Measurements from ENCODE around the gene PLOD2. TPM values are rescaled to one million over a fixed set of nuclear protein-coding genes. Genes with fewer than 3 reads are reported as not detected.

Gene PLOD2
- total RNA-seq, 2 experiments from 2014 or later = 0.10 TPM; not detected in 1

DNA sequence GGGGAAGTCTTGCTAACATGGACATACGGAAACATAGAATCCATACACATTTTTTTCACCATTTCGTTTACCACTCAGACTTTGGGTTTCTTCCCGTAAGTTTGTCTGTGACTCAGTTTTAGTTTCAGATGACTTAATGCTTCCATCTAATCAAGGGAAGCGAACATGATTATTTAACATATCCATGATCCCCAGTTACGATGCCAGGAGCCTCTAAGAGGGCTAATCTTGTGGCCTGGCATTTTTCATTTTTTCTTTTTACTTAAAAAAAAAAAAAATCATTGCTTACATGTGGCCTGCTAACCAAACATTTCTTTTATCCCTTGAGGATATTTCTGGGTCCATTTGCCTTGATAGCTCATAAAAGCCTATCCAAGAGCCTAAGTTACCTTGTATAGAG is 20.2 kb upstream of the PLOD2 start:
- no peak for DNase-seq
- no peaks in the 10 kb centered on the region for H3K36me3 Mint-ChIP-seq (ENCODE audit: low read depth)
- H3K4me1 Mint-ChIP-seq = no peaks in the 10 kb centered on the region
- POLR2A ChIA-PET = no interaction called here
- no peak overlapping the region for H3K4me3 Mint-ChIP-seq
- CTCF ChIA-PET = no interaction called here
- no peak overlapping the region for H3K27ac Mint-ChIP-seq
- peaks cover 4% of the 10 kb centered on the region for H3K27me3 Mint-ChIP-seq
- no peaks in the 10 kb centered on the region for H3K9me3 Mint-ChIP-seq

DNA sequence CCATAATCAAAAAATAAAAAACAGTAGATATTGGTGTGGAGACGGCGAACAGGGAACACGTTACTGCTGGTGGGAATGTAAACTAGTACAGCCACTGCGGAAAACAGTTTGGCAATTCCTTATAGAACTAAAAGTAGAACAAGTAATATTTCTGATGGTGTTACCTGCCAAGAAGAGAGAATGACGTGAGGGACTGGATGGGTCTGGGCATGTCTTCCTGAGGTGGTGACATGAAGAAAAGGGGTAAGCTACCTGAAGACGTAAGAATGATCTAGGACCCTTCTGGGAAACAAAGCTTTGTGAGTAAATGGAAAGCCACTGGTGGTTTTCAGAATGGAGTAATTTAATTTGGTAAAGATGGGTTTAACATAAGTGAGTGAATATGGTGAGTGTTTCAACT is 19.4 kb upstream of the PLOD2 start:
- CTCF ChIA-PET = interaction anchor here (1.1 kb wide), 1 partner anchor 9 kb away, joined by 4 read pairs; no protein-coding TSS in a partner anchor
- no peak for DNase-seq
- H3K27ac Mint-ChIP-seq = no peak overlapping the region
- no peaks in the 10 kb centered on the region for H3K36me3 Mint-ChIP-seq (ENCODE audit: low read depth)
- no peaks in the 10 kb centered on the region for H3K9me3 Mint-ChIP-seq
- POLR2A ChIA-PET = no interaction called here
- peaks cover 4% of the 10 kb centered on the region for H3K27me3 Mint-ChIP-seq
- no peak overlapping the region for H3K4me3 Mint-ChIP-seq
- H3K4me1 Mint-ChIP-seq = no peaks in the 10 kb centered on the region

- POLR2A ChIA-PET = no interaction called here
- CTCF ChIA-PET = no interaction called here
Observed at GRCh38 chr3:146178006-146178689, 17.2 kb upstream of the PLOD2 start.

DNA sequence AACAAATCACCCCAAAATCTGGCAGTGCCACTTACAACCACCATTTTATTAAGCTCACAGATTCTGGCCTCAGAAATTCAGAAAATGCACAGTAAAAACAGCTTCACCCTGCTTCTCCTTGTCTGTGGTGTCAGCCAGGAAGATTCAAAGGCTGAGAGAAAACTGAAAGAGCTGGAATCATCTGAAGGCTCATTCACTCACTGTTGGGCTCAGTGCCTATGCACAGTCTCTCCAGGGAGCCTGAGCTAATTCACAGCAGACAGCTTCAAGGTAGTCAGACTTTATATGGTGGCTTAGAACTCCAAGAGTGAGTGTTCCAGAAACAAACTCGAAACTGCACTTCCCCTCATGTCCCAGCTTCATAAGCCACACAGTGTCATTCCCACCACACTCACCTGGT is 16.5 kb upstream of the PLOD2 start:
- CTCF ChIA-PET = no interaction called here
- Mint-ChIP-seq H3K27ac (no peak overlapping the region), H3K36me3 (ENCODE audit: low read depth) (no peaks in the 10 kb centered on the region), H3K4me3 (no peak overlapping the region), H3K4me1 (no peaks in the 10 kb centered on the region), H3K27me3 (no peaks in the 10 kb centered on the region), H3K9me3 (no peaks in the 10 kb centered on the region)
- DNase-seq = no peak
- POLR2A ChIA-PET = no interaction called here

More at GRCh38 chr3:146178006-146178689, 17.2 kb upstream of the PLOD2 start:
- no peaks in the 10 kb centered on the region for H3K9me3 Mint-ChIP-seq
- no peaks in the 10 kb centered on the region for H3K4me1 Mint-ChIP-seq
- H3K27me3 Mint-ChIP-seq = no peaks in the 10 kb centered on the region
- H3K4me3 Mint-ChIP-seq = no peak overlapping the region
- no peak for DNase-seq
- H3K27ac Mint-ChIP-seq = no peak overlapping the region
- no peaks in the 10 kb centered on the region for H3K36me3 Mint-ChIP-seq (ENCODE audit: low read depth)

- no peaks in the 10 kb centered on the region for H3K36me3 Mint-ChIP-seq (ENCODE audit: low read depth)
- H3K27ac Mint-ChIP-seq = no peak overlapping the region
- DNase-seq = no peak
- ChIA-PET CTCF (no interaction called here), POLR2A (no interaction called here)
- no peak overlapping the region for H3K4me3 Mint-ChIP-seq
- no peaks in the 10 kb centered on the region for H3K27me3 Mint-ChIP-seq
- H3K4me1 Mint-ChIP-seq = no peaks in the 10 kb centered on the region
- H3K9me3 Mint-ChIP-seq = no peaks in the 10 kb centered on the region
Observed at GRCh38 chr3:146177072-146177471, 16.1 kb upstream of the PLOD2 start.

DNA sequence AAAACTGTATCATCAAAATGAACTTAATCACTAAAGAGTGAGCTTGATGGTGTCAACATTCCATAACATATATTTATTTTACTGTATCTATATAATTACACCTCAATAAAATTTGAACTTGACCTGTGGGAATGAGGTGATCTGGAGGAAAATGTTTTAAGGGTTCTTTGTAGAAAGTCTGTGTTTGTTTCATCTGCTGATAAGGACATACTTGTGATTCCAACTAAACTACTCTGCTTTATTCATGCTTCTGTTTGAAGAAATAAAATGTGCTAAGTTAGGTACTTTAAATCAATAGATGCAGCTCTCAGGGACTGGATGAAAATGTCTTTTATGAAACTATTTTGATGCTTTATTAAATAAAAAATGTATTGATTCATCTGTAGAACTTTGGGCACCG is 11.6 kb upstream of the PLOD2 start:
- POLR2A ChIA-PET = no interaction called here
- no peak overlapping the region for H3K27ac Mint-ChIP-seq

DNA sequence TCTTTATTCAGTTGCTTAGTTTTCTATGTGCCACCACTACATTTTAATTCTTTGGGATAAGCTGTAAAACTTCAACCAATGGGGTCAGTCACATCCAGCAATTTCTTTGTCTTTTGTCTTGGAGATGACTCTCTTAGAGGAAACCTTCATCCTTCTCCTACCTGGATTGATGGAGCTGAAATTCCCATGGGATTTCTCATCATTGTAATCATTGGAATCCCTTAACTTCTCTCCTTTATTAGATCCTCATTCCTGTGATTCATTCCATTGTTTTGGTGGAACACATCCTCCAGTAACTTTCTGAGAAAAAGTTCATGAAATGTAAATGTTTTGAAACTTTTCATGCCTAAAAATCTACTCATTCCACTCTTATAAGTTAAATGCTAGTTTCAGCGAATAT is 9.6 kb upstream of the PLOD2 start:
- Mint-ChIP-seq H3K27me3 (peaks cover 14% of the 10 kb centered on the region), H3K9me3 (no peaks in the 10 kb centered on the region), H3K36me3 (ENCODE audit: low read depth) (no peaks in the 10 kb centered on the region), H3K4me1 (no peaks in the 10 kb centered on the region), H3K4me3 (no peak overlapping the region), H3K27ac (no peak overlapping the region)
- ChIA-PET POLR2A (no interaction called here), CTCF (no interaction called here)
- DNase-seq = no peak

More for the DNA sequence above, 11.6 kb upstream of the PLOD2 start:
- Mint-ChIP-seq H3K36me3 (ENCODE audit: low read depth) (no peaks in the 10 kb centered on the region), H3K4me3 (no peak overlapping the region), H3K4me1 (no peaks in the 10 kb centered on the region), H3K9me3 (no peaks in the 10 kb centered on the region), H3K27me3 (peaks cover 11% of the 10 kb centered on the region)
- DNase-seq = no peak
- CTCF ChIA-PET = no interaction called here

- DNase-seq = no peak
- Mint-ChIP-seq H3K27ac (no peak overlapping the region), H3K4me1 (no peaks in the 10 kb centered on the region), H3K27me3 (peaks cover 18% of the 10 kb centered on the region), H3K9me3 (no peaks in the 10 kb centered on the region), H3K36me3 (ENCODE audit: low read depth) (no peaks in the 10 kb centered on the region), H3K4me3 (no peak overlapping the region)
- CTCF ChIA-PET = no interaction called here
- POLR2A ChIA-PET = no interaction called here
Observed at GRCh38 chr3:146169891-146170290, 8.9 kb upstream of the PLOD2 start.

- ChIA-PET CTCF (interaction anchor here (0.5 kb wide), 1 partner anchor 1894 kb away, joined by 3 read pairs; no protein-coding TSS in a partner anchor), POLR2A (no interaction called here)
- Mint-ChIP-seq H3K9me3 (no peaks in the 10 kb centered on the region), H3K36me3 (ENCODE audit: low read depth) (no peaks in the 10 kb centered on the region), H3K4me1 (peaks cover 4% of the 10 kb centered on the region), H3K4me3 (no peak overlapping the region), H3K27ac (no peak overlapping the region), H3K27me3 (peaks cover 35% of the 10 kb centered on the region)
- no peak for DNase-seq
Observed at GRCh38 chr3:146166826-146167225, 5.8 kb upstream of the PLOD2 start.

DNA sequence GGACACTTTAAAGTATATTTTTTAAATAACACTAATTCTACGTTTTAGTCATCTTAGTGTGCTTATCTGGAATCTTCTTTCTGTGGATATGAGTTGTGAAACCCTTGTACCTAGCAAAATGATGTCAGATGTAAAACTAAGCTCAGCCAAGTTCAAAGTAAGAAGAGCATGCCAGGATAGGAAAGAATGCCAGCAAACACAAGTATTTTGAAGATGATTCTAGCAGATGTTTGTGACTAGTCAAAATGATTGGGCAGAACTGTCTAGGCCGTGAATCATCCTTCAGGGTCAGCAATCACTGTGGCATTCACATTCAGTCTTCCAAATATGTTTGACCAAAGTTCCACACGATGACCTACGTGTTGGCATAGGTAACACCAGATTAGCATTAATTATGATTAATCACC is 5.4 kb upstream of the PLOD2 start:
- Mint-ChIP-seq H3K9me3 (no peaks in the 10 kb centered on the region), H3K27ac (no peak overlapping the region), H3K4me1 (peaks cover 8% of the 10 kb centered on the region), H3K4me3 (no peak overlapping the region), H3K27me3 (peaks cover 40% of the 10 kb centered on the region), H3K36me3 (ENCODE audit: low read depth) (no peaks in the 10 kb centered on the region)
- DNase-seq = no peak
- ChIA-PET POLR2A (no interaction called here), CTCF (interaction anchor here (0.5 kb wide), 1 partner anchor 1894 kb away, joined by 3 read pairs; no protein-coding TSS in a partner anchor)

GRCh38 chr3:146165877-146166276 is 4.9 kb upstream of the PLOD2 start:
- no peak overlapping the region for H3K4me3 Mint-ChIP-seq
- H3K27me3 Mint-ChIP-seq = peaks cover 41% of the 10 kb centered on the region
- no peak for DNase-seq
- POLR2A ChIA-PET = no interaction called here
- H3K9me3 Mint-ChIP-seq = no peaks in the 10 kb centered on the region
- H3K36me3 Mint-ChIP-seq (ENCODE audit: low read depth) = no peaks in the 10 kb centered on the region
- CTCF ChIA-PET = no interaction called here
- peaks cover 8% of the 10 kb centered on the region for H3K4me1 Mint-ChIP-seq
- no peak overlapping the region for H3K27ac Mint-ChIP-seq

- DNase-seq = no peak
- Mint-ChIP-seq H3K4me3 (no peak overlapping the region), H3K4me1 (peaks cover 11% of the 10 kb centered on the region), H3K36me3 (ENCODE audit: low read depth) (no peaks in the 10 kb centered on the region), H3K27me3 (peaks cover 43% of the 10 kb centered on the region), H3K9me3 (no peaks in the 10 kb centered on the region), H3K27ac (no peak overlapping the region)
- POLR2A ChIA-PET = no interaction called here
- CTCF ChIA-PET = no interaction called here
Observed at GRCh38 chr3:146164971-146165769, 4.2 kb upstream of the PLOD2 start.

DNA sequence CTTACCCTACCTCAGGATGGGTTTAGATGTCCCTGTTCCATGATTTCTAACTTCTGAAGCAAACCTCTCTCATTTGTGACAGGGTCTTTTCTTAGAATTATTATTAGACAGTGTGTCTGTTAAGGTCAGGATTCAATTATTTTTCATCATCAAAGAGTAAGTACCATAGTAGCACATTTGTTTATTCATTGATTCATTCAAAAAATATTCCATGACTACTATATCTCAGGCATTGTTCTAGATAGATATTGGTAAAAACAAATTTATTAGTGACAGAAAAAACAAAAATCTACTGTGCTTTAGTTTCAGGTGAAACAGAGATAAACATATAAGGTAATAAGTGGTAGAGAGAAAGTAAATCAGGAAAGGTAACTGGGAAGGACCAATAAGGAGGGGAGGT is 3.5 kb upstream of the PLOD2 start:
- peaks cover 16% of the 10 kb centered on the region for H3K4me1 Mint-ChIP-seq
- no peak overlapping the region for H3K4me3 Mint-ChIP-seq
- H3K27ac Mint-ChIP-seq = no peak overlapping the region
- CTCF ChIA-PET = no interaction called here
- H3K9me3 Mint-ChIP-seq = no peaks in the 10 kb centered on the region
- peaks cover 45% of the 10 kb centered on the region for H3K27me3 Mint-ChIP-seq
- H3K36me3 Mint-ChIP-seq (ENCODE audit: low read depth) = no peaks in the 10 kb centered on the region
- POLR2A ChIA-PET = no interaction called here
- DNase-seq = no peak

GRCh38 chr3:146164071-146164470 is 3.1 kb upstream of the PLOD2 start:
- Mint-ChIP-seq H3K27me3 (peaks cover 46% of the 10 kb centered on the region), H3K27ac (no peak overlapping the region), H3K9me3 (no peaks in the 10 kb centered on the region), H3K36me3 (ENCODE audit: low read depth) (no peaks in the 10 kb centered on the region), H3K4me1 (peaks cover 16% of the 10 kb centered on the region), H3K4me3 (no peak overlapping the region)
- ChIA-PET POLR2A (no interaction called here), CTCF (no interaction called here)
- DNase-seq = no peak
